NK-92 (cell line): ENCODE data around the gene GNE.

Source experiments
- DNase-seq: peaks from one replicate; lab custom pipeline; 2025; ENCODE audit not compliant: unreplicated experiment; lab: John Stamatoyannopoulos, UW

GNE gene

GRCh38 chr9:36169708-36170107 is 88.5 kb downstream of the GNE start:
- DNase-seq: no peak

- DNase-seq: no peak
These were observed 89.1 kb downstream of the GNE start, which contains the start of gene CCIN for GRCh38 chr9:36169166-36169565. Gene CCIN (plus strand): TSS chr9:36169388. CDS start chr9:36169503, 115 bp downstream.

GRCh38 chr9:36166168-36166927 is 91.9 kb downstream of the GNE start:
- DNase-seq: no peak

DNA sequence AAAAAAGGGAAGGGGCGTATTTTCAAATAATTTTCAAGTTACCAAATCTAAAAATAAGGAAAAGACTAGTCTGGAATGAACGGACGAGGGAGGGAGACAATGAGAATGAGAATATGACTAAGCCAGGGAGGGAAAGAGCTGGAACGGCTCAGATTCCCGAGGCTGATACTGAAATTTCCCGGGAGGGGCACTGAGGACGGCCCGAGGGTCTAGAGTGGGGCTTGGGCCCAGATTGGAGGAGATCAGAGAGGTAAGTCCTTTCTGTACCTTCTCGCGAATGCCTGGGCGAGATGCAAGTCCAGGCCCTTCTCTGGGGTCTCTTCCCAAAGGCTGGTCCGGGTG is 92.5 kb downstream of the GNE start:
- DNase-seq: no peak

DNA sequence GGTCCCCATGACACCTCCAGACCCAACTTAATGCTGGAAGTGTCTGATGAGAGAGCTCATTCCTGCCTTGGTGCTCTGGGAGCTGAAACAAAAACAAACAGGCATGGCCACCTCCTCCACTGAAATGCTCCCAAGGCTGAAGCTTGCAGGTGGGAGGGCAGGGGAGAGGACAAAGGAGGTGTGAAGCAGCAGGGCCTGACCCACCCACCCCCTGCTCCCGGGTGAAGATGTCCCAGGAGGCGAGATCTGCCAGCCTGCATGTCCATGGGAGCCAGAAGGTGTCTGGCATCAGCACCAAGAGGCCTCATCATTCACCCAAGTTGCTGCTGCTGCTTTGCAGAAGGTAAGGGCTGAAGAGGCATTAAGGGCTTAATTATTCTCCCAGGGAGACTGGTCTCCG is 93.3 kb downstream of the GNE start:
- DNase-seq: no peak
